GM19372 (cell line): Measurements from ENCODE around the gene UGT1A7.

Experiments
- ATAC-seq: cut with Tn5 transposase; IDR thresholded peaks from one replicate; pipeline ENCODE4 v1.9.1; 2021; ENCODE audit warnings: mild to moderate bottlenecking, low read depth, moderate library complexity; ENCODE audit not compliant: unreplicated experiment

The UGT1A7 gene

GRCh38 chr2:233794128-233794658 is 112.5 kb downstream of the UGT1A7 start:
- no peak for ATAC-seq

DNA sequence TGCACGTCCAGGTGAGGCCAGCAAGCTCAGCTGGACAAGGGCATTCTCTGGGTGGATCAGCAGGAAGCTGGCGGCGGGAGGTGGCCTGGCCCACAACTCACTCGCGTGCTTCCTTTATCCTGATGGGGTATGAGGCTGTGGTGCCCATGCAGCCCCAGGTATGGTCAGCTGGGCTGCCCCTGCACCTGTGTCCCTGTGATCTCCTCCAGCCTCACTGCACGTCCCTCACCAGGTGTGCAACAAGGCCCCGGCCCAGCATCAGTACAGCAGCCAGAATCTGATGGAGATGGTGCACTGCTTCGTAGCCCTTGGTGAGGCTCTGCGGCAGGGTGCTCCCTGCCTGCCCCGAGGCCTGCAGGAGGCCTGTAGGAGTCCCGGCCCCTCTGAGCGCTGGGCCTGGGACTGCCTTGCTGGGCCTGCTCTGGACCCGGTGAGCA is 114.1 kb downstream of the UGT1A7 start:
- no peak for ATAC-seq

DNA sequence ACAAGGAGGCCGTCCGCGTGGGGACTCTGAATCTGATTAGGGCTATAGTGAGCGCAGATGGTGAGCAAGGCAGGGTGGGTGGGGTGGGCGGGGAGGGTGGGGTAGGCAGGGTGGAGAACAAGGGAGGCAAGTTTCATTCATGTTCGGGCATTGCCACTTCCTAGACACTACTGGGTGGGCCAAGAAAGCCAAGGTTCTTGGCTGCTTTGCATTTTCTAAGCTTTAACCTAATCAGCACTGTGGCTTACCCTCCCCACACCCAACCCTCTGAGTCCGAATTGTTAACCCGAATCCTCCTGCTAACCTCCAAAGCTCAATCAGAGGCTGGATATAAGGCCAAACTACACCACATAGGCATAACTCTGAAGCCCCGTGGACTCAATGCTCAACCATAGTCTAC is 114.6 kb downstream of the UGT1A7 start:
- no peak for ATAC-seq

GRCh38 chr2:233798335-233799086 is 116.8 kb downstream of the UGT1A7 start:
- ATAC-seq: no peak

GRCh38 chr2:233799087-233799665 is 117.5 kb downstream of the UGT1A7 start:
- no peak for ATAC-seq

DNA sequence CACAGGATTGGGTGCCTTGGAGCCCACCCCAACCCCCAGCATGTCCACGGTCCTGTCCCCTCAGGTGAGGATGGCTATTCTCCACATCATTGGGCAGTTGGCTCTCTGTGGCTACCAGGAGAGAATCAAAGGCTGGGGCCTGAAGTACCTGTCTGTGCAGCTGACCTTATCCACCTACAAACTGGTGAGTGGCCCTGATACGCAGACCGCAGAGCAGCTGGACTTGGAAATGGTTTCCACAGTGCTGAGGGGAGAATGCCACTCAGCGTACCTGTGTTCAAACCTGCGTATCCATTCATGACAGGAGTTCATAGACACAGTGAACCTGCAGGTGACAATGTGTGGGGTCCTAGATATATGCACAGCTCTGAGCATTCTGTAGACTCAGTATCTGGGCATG is 118.0 kb downstream of the UGT1A7 start:
- ATAC-seq: no peak

DNA sequence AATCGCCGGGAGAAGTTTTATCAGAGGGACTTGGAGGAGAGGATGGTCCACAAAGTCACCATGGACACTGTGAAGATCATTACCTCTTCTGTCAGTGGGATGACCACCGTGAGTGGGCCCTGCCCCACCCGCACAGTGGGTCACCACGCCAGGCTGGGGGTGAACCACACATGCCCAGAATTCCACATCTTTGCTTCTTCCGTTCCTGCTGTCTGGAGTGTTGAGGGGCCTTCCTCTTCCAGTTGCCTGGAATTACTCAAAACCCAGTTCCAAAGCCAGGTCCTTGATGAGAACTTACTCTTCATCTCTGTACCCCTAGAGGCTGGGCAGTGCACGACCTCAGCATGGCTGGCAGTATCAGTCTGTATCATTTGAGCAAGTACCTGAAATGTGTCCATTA is 118.5 kb downstream of the UGT1A7 start:
- ATAC-seq: no peak

DNA sequence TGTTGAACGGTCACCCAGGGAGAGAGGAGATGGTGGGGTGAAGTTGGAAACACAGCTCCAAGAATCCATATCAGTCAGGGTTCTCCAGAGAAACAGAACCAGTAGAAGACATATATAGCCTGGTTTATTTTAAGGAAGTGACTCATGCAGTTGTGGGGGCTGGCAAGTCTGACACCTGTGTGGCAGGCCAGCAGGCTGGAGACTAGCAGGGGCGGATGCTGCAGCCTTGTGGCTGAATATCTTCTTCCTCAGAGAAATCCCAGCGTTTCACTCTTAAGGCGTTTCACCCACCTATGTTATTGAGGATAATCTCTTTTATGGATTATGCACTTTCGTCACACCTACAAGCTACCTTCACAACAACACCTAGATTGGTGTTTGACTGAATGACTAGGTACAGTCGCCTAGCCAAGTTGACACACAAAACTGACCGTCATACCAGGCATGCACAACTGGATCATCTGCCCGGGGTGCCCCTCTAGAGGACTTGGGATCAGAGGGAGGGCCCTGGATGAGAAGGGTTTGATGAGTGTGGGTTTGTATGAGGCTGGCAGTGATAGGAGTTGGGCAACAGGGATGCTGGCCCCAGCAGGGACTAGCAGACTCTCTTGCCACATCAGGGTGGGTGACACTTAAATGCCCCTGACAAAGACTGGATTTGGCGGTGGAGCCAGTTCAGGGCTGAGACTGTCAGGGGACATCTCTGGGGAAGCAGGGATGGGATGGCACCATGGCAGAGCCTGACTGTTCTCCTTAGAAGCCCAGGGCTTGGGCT is 119.8 kb downstream of the UGT1A7 start:
- no peak for ATAC-seq

GRCh38 chr2:233802132-233802815 is 120.6 kb downstream of the UGT1A7 start:
- ATAC-seq: no peak

GRCh38 chr2:233803292-233803911 is 121.7 kb downstream of the UGT1A7 start:
- no peak for ATAC-seq

DNA sequence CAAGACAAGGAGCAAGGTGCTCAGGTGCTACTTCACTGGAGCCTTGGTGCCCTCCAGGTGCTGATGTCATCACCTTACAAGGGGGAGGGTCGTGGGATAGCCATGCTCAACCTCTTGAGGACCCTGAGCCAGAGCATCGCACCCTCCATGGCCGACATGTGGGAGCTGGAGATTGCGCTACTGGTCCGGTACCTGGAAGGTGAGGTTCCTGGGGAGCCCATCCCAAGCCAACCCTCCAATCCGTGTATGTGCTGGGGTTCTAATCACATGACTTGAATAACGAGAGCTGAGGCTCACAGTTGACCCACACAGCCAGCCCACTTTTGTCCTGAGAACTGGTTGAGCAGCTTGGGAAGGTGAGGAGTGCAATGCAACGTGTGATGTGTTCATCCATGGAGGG is 122.3 kb downstream of the UGT1A7 start:
- no peak for ATAC-seq

GRCh38 chr2:233807215-233807865 is 125.6 kb downstream of the UGT1A7 start:
- ATAC-seq: no peak

DNA sequence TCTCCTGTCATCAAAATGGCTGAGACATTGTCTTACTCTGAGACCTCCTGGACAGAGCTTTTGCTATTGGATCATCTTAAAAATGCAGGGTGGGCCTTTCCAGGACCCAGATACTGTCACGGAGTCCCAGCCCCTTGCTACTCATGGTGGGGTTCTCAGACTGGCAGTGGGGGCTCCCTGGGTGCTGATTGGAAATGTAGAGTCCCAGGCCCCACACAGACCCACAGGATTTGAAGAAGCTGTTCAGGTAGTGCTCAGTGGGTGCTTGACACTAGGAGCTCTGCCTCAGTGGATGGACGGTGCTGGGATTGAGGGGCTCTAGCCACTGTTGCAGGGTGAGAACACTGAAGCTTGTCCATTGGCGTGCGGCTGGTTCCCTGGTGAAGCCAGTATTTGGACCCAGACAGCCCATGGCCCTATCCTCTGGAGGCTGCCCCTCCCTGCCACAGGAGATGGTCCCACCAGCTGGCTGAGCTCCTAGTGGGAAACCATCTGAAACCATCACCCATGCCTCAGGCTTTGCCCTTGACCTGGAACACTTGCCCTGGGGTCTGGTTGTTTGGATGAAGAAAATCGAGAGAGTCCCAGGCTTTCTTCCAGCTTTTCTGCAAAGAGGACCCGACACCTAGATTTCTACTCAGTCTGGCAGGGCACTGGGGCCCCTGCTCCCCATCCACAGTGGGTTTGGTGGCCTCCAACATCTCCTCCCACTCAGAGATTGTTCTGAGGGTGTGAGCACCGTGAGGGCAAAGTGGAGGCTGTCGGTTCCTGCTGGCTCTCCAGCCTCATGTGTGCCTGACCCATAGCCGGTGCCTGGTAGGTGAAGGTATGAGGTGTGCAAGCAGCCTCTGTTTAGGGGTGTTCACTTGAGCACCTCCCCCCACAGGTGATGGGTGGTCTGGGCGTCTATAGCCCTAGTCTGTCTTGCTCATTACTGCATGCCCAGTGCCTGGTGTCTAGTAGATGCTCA is 126.5 kb downstream of the UGT1A7 start:
- no peak for ATAC-seq

GRCh38 chr2:233810385-233810784 is 128.7 kb downstream of the UGT1A7 start:
- ATAC-seq: no peak

- ATAC-seq: no peak
Observed at GRCh38 chr2:233811087-233811486, 129.4 kb downstream of the UGT1A7 start.

DNA sequence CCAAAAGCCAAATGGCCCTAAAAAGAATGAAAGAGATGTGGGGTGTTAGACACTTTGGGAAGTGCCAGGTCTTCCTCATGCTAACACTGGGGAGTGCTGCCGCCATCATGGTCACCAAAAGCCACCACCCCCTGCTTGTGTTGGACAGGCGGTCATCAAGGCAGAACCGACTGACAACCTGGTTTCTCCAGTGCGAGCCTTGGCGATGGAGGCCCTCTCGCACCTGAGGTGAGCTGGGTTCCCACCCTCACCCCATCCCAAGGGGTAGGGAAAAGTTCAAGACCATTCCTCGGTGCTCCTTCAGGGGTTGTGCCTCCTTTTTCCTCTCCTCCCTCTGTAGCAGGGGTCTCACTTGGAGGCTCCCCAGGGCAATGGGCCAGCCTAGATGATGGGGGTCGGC is 130.0 kb downstream of the UGT1A7 start:
- ATAC-seq: no peak

- ATAC-seq: no peak
Observed at GRCh38 chr2:233813236-233814055, 131.7 kb downstream of the UGT1A7 start.
